K562 (cell line): ENCODE measurements around the gene KRTAP10-12. TPM values are rescaled to one million over a fixed set of nuclear protein-coding genes. Genes with fewer than 3 reads are reported as not detected.

Experiments used
- ATAC-seq: fragments of 200-7000 bp; cut with Tn5 transposase; 3 replicates; pipeline ENCODE4 v1.9.1; 2020; ENCODE audit warnings: moderate library complexity
- BruUV-seq: library from RNA; stranded (reverse); fragments of 400-500 nt; replicated peaks from 2 replicates; lab custom pipeline; 2021; lab: Mats Ljungman, UMichigan
- CTCF ChIA-PET: fragments of 300-600 bp; formaldehyde crosslinking; extraction: SDS; loops from one replicate; lab custom pipeline; 2021; ENCODE audit warnings: low intra/inter-chr PET ratio; lab: Yijun Ruan, JAX
- POLR2A ChIA-PET: fragments of 300-600, 350-650 bp; sonication (Branson Sonifier 250); formaldehyde crosslinking; extraction: SDS; loops from one replicate; lab custom pipeline; 2021; ENCODE audit warnings: antibody characterized with exemption, inconsistent platforms; lab: Yijun Ruan, JAX
- DNase-seq, 4 experiments: peaks; one replicate each; pipeline versions ENCODE4 v3.0.0 to v3.0.0-alpha.2; 2011 to 2018; ENCODE audit warnings: low spot score in 3 of 4, mixed read lengths in 3 of 4; ENCODE audit errors: extremely low read depth in 1 of 4
- FAIRE-seq: peaks from 2 replicates; lab custom pipeline; 2011; peaks lifted over from hg19 to GRCh38; lab: Jason Lieb, UNC
- H2AFZ ChIP-seq: 2 replicates; pipeline ENCODE4 v1.6.0; 2011; ENCODE audit warnings: low read depth, low read length, control low read depth, inconsistent platforms
- H3K27ac ChIP-seq: fragments of 200-600 bp; 3 replicates; pipeline ENCODE4 v1.8.0; 2011; ENCODE audit warnings: low read depth, mild to moderate bottlenecking, control low read depth, inconsistent platforms, low read length, moderate library complexity, mixed read lengths; ENCODE audit errors: extremely low read depth
- H3K27me3 ChIP-seq, 2 experiments: fragments of 300-600 bp in 1 of 2; 2 replicates in 1 of 2; 3 replicates in 1 of 2; pipeline versions ENCODE4 v1.6.0 to v1.8.0; 2011; ENCODE audit warnings: inconsistent platforms in 2 of 2, low read length in 2 of 2, mild to moderate bottlenecking in 1 of 2, mixed read lengths in 1 of 2, moderate library complexity in 1 of 2; ENCODE audit not compliant: control insufficient read depth in 2 of 2, insufficient read depth in 2 of 2
- H3K36me3 ChIP-seq: fragments of 300-600 bp; 3 replicates; pipeline ENCODE4 v1.8.0; 2011; ENCODE audit warnings: mild to moderate bottlenecking, low read length, inconsistent platforms; ENCODE audit not compliant: control insufficient read depth, insufficient read depth
- H3K4me1 ChIP-seq, 2 experiments: fragments of 200-600 bp in 1 of 2; replicated peaks in 1 of 2; 2 replicates in 1 of 2; 3 replicates in 1 of 2; pipeline versions ENCODE4 v1.5.1 to v1.8.0; 2011; ENCODE audit warnings: inconsistent platforms in 2 of 2, low read length in 2 of 2, mild to moderate bottlenecking in 1 of 2, mixed read lengths in 1 of 2, moderate library complexity in 1 of 2; ENCODE audit not compliant: control insufficient read depth in 2 of 2, insufficient read depth in 2 of 2
- H3K4me2 ChIP-seq: 2 replicates; pipeline ENCODE4 v1.6.1; 2011; ENCODE audit warnings: low read length, control low read depth, inconsistent platforms, mixed read lengths; ENCODE audit not compliant: insufficient read depth
- H3K4me3 ChIP-seq: fragments of 200-600 bp; sonication (generic), shearing (Covaris generic); 2 replicates; pipeline ENCODE4 v1.5.1; 2016; ENCODE audit warnings: control low read depth, inconsistent platforms
- H3K79me2 ChIP-seq: fragments of 200-600 bp; 3 replicates; pipeline ENCODE4 v1.8.0; 2011; ENCODE audit warnings: low read length, inconsistent platforms; ENCODE audit not compliant: control insufficient read depth, insufficient read depth
- H3K9ac ChIP-seq, 2 experiments: 2 replicates each; pipeline versions ENCODE4 v1.6.0 to v1.6.1; 2011; ENCODE audit warnings: low read depth in 2 of 2, low read length in 2 of 2, control low read depth in 1 of 2, inconsistent platforms in 1 of 2, mild to moderate bottlenecking in 1 of 2, mixed read lengths in 1 of 2; ENCODE audit not compliant: insufficient read depth in 1 of 2
- H3K9me1 ChIP-seq: one replicate; pipeline ENCODE4 v1.6.0; 2011; ENCODE audit warnings: inconsistent platforms, mild to moderate bottlenecking, low read length, moderate library complexity; ENCODE audit not compliant: control insufficient read depth, insufficient read depth
- H3K9me3 ChIP-seq: replicated peaks from 2 replicates; pipeline ENCODE4 v1.5.1; 2011; ENCODE audit warnings: low read depth, low read length, inconsistent platforms; ENCODE audit not compliant: control insufficient read depth, insufficient read depth
- H4K20me1 ChIP-seq: replicated peaks from 2 replicates; pipeline ENCODE4 v1.6.1; 2011; ENCODE audit warnings: low read length, inconsistent platforms, mixed read lengths; ENCODE audit not compliant: control insufficient read depth, insufficient read depth
- BDP1 ChIP-seq: IDR thresholded peaks from 3 replicates; pipeline ENCODE4 v1.6.1; 2011; ENCODE audit not compliant: insufficient read length, insufficient read depth
- BRF2 ChIP-seq: IDR thresholded peaks from 3 replicates; pipeline ENCODE4 v1.6.1; 2011; ENCODE audit warnings: borderline replicate concordance, mild to moderate bottlenecking; ENCODE audit not compliant: insufficient read length, insufficient read depth
- E2F5 ChIP-seq: sonication (generic); formaldehyde crosslinking; IDR thresholded peaks from 2 replicates; pipeline ENCODE4 v1.8.0; 2022; ENCODE audit warnings: mild to moderate bottlenecking, missing genetic modification reagents
- FOS ChIP-seq: IDR thresholded peaks from 3 replicates; pipeline ENCODE4 v1.6.1; 2011; ENCODE audit not compliant: insufficient read length; ENCODE audit errors: extremely low read depth
- LARP7 ChIP-seq: fragments of 450-650 bp; IDR thresholded peaks from 2 replicates; pipeline ENCODE4 v1.6.1; 2016
- NONO ChIP-seq, 2 experiments: fragments of 200-400 bp in 1 of 2; fragments of 450-650 bp in 1 of 2; formaldehyde crosslinking in 1 of 2; IDR thresholded peaks; 2 replicates each; pipeline ENCODE4 v1.6.1; 2017; ENCODE audit warnings: low read depth in 2 of 2, mild to moderate bottlenecking in 2 of 2, moderate library complexity in 2 of 2, low read length in 1 of 2
- PHF21A ChIP-seq: fragments of 450-650 bp; IDR thresholded peaks from 2 replicates; pipeline ENCODE4 v1.6.1; 2017; ENCODE audit warnings: low read depth, borderline replicate concordance
- POLR2AphosphoS2 ChIP-seq: IDR thresholded peaks from 2 replicates; pipeline ENCODE4 v1.6.1; 2012; ENCODE audit warnings: low read length, improper control_type of control experiment
- SAP30 ChIP-seq: fragments of 200-600 bp; sonication (generic); IDR thresholded peaks from 2 replicates; pipeline ENCODE4 v1.6.1; 2012; ENCODE audit warnings: borderline replicate concordance, low read depth, mild to moderate bottlenecking, moderate library complexity, low read length, control low read depth, inconsistent platforms; ENCODE audit not compliant: insufficient read depth, poor library complexity, severe bottlenecking
- SNAPC5 ChIP-seq: fragments of 250-450 bp; sonication (Bioruptor Pico); IDR thresholded peaks from 2 replicates; pipeline ENCODE4 v1.8.0; 2021; ENCODE audit warnings: moderate library complexity, mild to moderate bottlenecking, inconsistent platforms
- SPI1 ChIP-seq: IDR thresholded peaks from 2 replicates; pipeline ENCODE4 v1.6.1; 2011; ENCODE audit warnings: low read depth, low read length, control low read depth, borderline replicate concordance
- SRSF9 ChIP-seq: fragments of 200-400 bp; formaldehyde crosslinking; IDR thresholded peaks from 2 replicates; pipeline ENCODE4 v1.6.1; 2017; ENCODE audit warnings: low read depth, low read length, borderline replicate concordance
- TBP ChIP-seq: optimal IDR thresholded peaks from 2 replicates; pipeline ENCODE3; 2011; ENCODE audit warnings: low read depth, low read length, improper control_type of control experiment
- TCF15 ChIP-seq: fragments of 250-450 bp; sonication (Bioruptor Pico); IDR thresholded peaks from 2 replicates; pipeline ENCODE4 v1.8.0; 2022; ENCODE audit warnings: moderate library complexity, mild to moderate bottlenecking, inconsistent platforms
- TEAD4 ChIP-seq, 2 experiments: sonication (generic) in 1 of 2; formaldehyde crosslinking in 1 of 2; IDR thresholded peaks; 2 replicates each; pipeline versions ENCODE4 v1.6.1 to v1.8.0; 2012 to 2022; ENCODE audit warnings: borderline replicate concordance in 1 of 2, inconsistent platforms in 1 of 2, low read length in 1 of 2, mild to moderate bottlenecking in 1 of 2, missing genetic modification reagents in 1 of 2
- ZNF311 ChIP-seq: fragments of 250-450 bp; sonication (Bioruptor Pico); IDR thresholded peaks from 2 replicates; pipeline ENCODE4 v1.4.0; 2020; ENCODE audit warnings: mild to moderate bottlenecking, moderate library complexity
- ZNF511 ChIP-seq: sonication (generic); formaldehyde crosslinking; IDR thresholded peaks from 2 replicates; pipeline ENCODE4 v1.8.0; 2022; ENCODE audit warnings: mild to moderate bottlenecking, missing genetic modification reagents
- ZNF785 ChIP-seq: fragments of 250-450 bp; sonication (Bioruptor Pico); IDR thresholded peaks from 2 replicates; pipeline ENCODE4 v1.4.0; 2020; ENCODE audit warnings: mild to moderate bottlenecking
- WGBS: fragments of 100-300 bp; shearing (Covaris generic); methylation state at CpG from one replicate; pipeline ENCODE4 v1.1.6; 2016; ENCODE audit warnings: low coverage, mixed read lengths; ENCODE audit not compliant: insufficient coverage; ENCODE audit errors: missing lambda C conversion rate; 5-methylcytosine and 5-hydroxymethylcytosine counted together
- in situ Hi-C: fragments of 300-500 bp; cut with MboI; formaldehyde crosslinking; loops from 4 replicates; pipeline ENCODE4 v1.15.0; 2018; ENCODE audit warnings: inconsistent platforms, mixed read lengths
- intact Hi-C: fragments of 100-400 bp; cut with micrococcal nuclease; formaldehyde crosslinking; loops from 2 replicates; pipeline ENCODE4 v1.14.2; 2022
- polyA plus RNA-seq, 8 experiments: library from polyadenylated mRNA; depleted of rRNA in 4 of 8; stranded (reverse) in 5 of 8; unstranded in 3 of 8; fragments of >200 nt; fragmentation: Nextera tagmentation in 2 of 8; fragmentation: Illumina TruSeq in 1 of 8; extraction: Ambion mirVana in 2 of 8; extraction: Trizol in 1 of 8; gene quantifications; 2 replicates each; pipeline versions ENCODE4 v1.2.1 to v1.2.3, GENCODE V29; 2011 to 2014; ENCODE audit warnings: inconsistent platforms in 1 of 8, missing spikeins in 1 of 8
- total RNA-seq, 7 experiments: library from RNA; depleted of rRNA in 6 of 7; stranded (reverse); fragments of >200 nt in 6 of 7; fragmentation: Illumina TruSeq in 2 of 7; extraction: Trizol in 2 of 7; gene quantifications; 2 replicates each; pipeline versions ENCODE4 v1.2.1 to v1.2.3, GENCODE V29; 2011 to 2021; ENCODE audit warnings: low replicate concordance in 1 of 7

KRTAP10-12 gene
- total and polyA plus RNA-seq, 9 of the 15 experiments (the other 6 are each of a cell fraction or from before 2014, with no cell fraction given) = not detected

- POLR2A ChIA-PET = interaction anchor here (0.5 kb wide), 1 partner anchor 307 kb away, joined by 4 read pairs; no protein-coding TSS in a partner anchor
- intact Hi-C loops (no loop called here), in situ Hi-C loops (no loop called here)
- FAIRE-seq (no peak), ATAC-seq (no peak), DNase-seq (no peak)
- no peaks in the 10 kb centered on the region for H3K79me2 ChIP-seq
- H3K9me3 ChIP-seq = no peaks in the 10 kb centered on the region
- H3K4me1 ChIP-seq = peaks cover 10 to 19% of the 10 kb centered on the region in 2 experiments; a peak in 4 of 5 replicates
- peaks cover 69 to 74% of the 10 kb centered on the region in 2 experiments for H3K27me3 ChIP-seq
- H3K4me3 ChIP-seq = no peak overlapping the region
- WGBS = 2% methylated on average over 18 of the region's 21 CpGs
- peaks cover 9% of the 10 kb centered on the region; the same call in 1 of the 2 replicates for H4K20me1 ChIP-seq
- H3K27ac ChIP-seq = no peak overlapping the region
- no peak overlapping the region for H3K4me2 ChIP-seq
- H3K9me1 ChIP-seq = no peaks in the 10 kb centered on the region
- H2AFZ ChIP-seq = no peak overlapping the region
- BruUV-seq = no TSS peak
- H3K36me3 ChIP-seq = no peaks in the 10 kb centered on the region
- CTCF ChIA-PET = no interaction called here
- no peak overlapping the region; a peak in 1 of 4 replicates for H3K9ac ChIP-seq
- TF ChIP-seq BRF2 (no peak), PHF21A (no peak), TEAD4 (IDR thresholded peaks at IDR 0.05; ENCODE audit: low read length) (no peak), TEAD4 (CRISPR knock-in tag; IDR thresholded peaks at IDR 0.05; ENCODE audit: borderline replicate concordance) (no peak), BDP1 (no peak), ZNF311 (CRISPR knock-in tag) (no peak), SRSF9 (no peak), SAP30 (no peak), POLR2AphosphoS2 (no peak), TBP (no peak), ZNF511 (CRISPR knock-in tag) (no peak), NONO (IDR thresholded peaks at IDR 0.05; ENCODE audit: low read depth in 2 of 2, low read length in 1 of 2) (no peak), SPI1 (no peak), LARP7 (no peak), FOS (no peak), SNAPC5 (no peak), TCF15 (CRISPR knock-in tag) (no peak), E2F5 (no peak), ZNF785 (CRISPR knock-in tag) (no peak)
These were observed 37.2 kb downstream of the KRTAP10-12 start for GRCh38 chr21:44734026-44734745.
